HG02885 (cell line): ENCODE data around the gene BBS4.

Experiments used
- ATAC-seq: cut with Tn5 transposase; IDR thresholded peaks from one replicate; pipeline ENCODE4 v1.9.1; 2021; ENCODE audit warnings: mild to moderate bottlenecking; ENCODE audit not compliant: unreplicated experiment, poor library complexity

The BBS4 gene

GRCh38 chr15:72787526-72787925, 101.5 kb downstream of the BBS4 start:
- no peak for ATAC-seq
